ENCODE data around the gene GLIPR1L2. TPM values are rescaled to one million over a fixed set of nuclear protein-coding genes. Genes with fewer than 3 reads are reported as not detected.
"Not testable (repeated sequence)": the region's sequence is repeated elsewhere in the genome, so short reads cannot be mapped to it uniquely, and the experiment has no call there.

Gene GLIPR1L2
- total and polyA plus RNA-seq, 9 donors, result 0.54 to 1.9 (median 1.6) TPM

GRCh38 chr12:75444429-75445136, 53.7 kb downstream of the GLIPR1L2 start:
- no peak overlapping the region for H3K27ac ChIP-seq (ENCODE audit: low read length)
- WGBS (ENCODE audit: insufficient coverage), result 54% methylated on average over 2 of the region's 6 CpGs
- DNase-seq, result no peak

GRCh38 chr12:75445137-75445507, 54.2 kb downstream of the GLIPR1L2 start:
- 77% methylated on average over 4 of the region's 7 CpGs for WGBS (ENCODE audit: insufficient coverage)
- DNase-seq; H3K4me1 ChIP-seq (ENCODE audit: control insufficient read depth, insufficient read depth, low read length); H3K27me3 ChIP-seq (ENCODE audit: control insufficient read depth, insufficient read depth, low read length); H3K36me3 ChIP-seq (ENCODE audit: control insufficient read depth, insufficient read depth, low read length); H3K4me3 ChIP-seq (ENCODE audit: low read length); H3K27ac ChIP-seq (ENCODE audit: low read length); H3K9me3 ChIP-seq (replicated peaks; ENCODE audit: control insufficient read depth, low read depth, low read length): not testable (repeated sequence)

More at GRCh38 chr12:75444429-75445136, 53.7 kb downstream of the GLIPR1L2 start:
- H3K4me1 ChIP-seq (ENCODE audit: control insufficient read depth, insufficient read depth, low read length), result no peaks in the 10 kb centered on the region
- H3K27me3 ChIP-seq (ENCODE audit: control insufficient read depth, insufficient read depth, low read length), result no peaks in the 10 kb centered on the region
- H3K36me3 ChIP-seq (ENCODE audit: control insufficient read depth, insufficient read depth, low read length), result no peaks in the 10 kb centered on the region
- no peaks in the 10 kb centered on the region for H3K9me3 ChIP-seq (replicated peaks; ENCODE audit: control insufficient read depth, low read depth, low read length)
- no peak overlapping the region for H3K4me3 ChIP-seq (ENCODE audit: low read length)

GRCh38 chr12:75446857-75447256, 56.0 kb downstream of the GLIPR1L2 start:
- DNase-seq, result no peak
- H3K36me3 ChIP-seq (ENCODE audit: control insufficient read depth, insufficient read depth, low read length), result no peaks in the 10 kb centered on the region
- H3K27ac ChIP-seq (ENCODE audit: low read length), result no peak overlapping the region
- H3K4me1 ChIP-seq (ENCODE audit: control insufficient read depth, insufficient read depth, low read length), result no peaks in the 10 kb centered on the region
- H3K27me3 ChIP-seq (ENCODE audit: control insufficient read depth, insufficient read depth, low read length), result no peaks in the 10 kb centered on the region
- no peaks in the 10 kb centered on the region for H3K9me3 ChIP-seq (replicated peaks; ENCODE audit: control insufficient read depth, low read depth, low read length)
- no peak overlapping the region for H3K4me3 ChIP-seq (ENCODE audit: low read length)

GRCh38 chr12:75447691-75448393, 57.0 kb downstream of the GLIPR1L2 start:
- H3K4me1 ChIP-seq (ENCODE audit: control insufficient read depth, insufficient read depth, low read length), result no peaks in the 10 kb centered on the region
- WGBS (ENCODE audit: insufficient coverage), result no CpG with 5 or more reads among the region's 4 CpGs
- H3K4me3 ChIP-seq (ENCODE audit: low read length), result no peak overlapping the region

GRCh38 chr12:75452675-75453330, 61.9 kb downstream of the GLIPR1L2 start:
- no peak for DNase-seq
- no peaks in the 10 kb centered on the region for H3K4me1 ChIP-seq (ENCODE audit: control insufficient read depth, insufficient read depth, low read length)
- no peaks in the 10 kb centered on the region for H3K36me3 ChIP-seq (ENCODE audit: control insufficient read depth, insufficient read depth, low read length)
- no peaks in the 10 kb centered on the region for H3K9me3 ChIP-seq (replicated peaks; ENCODE audit: control insufficient read depth, low read depth, low read length)
- no peak overlapping the region for H3K27ac ChIP-seq (ENCODE audit: low read length)
- no peaks in the 10 kb centered on the region for H3K27me3 ChIP-seq (ENCODE audit: control insufficient read depth, insufficient read depth, low read length)
- WGBS (ENCODE audit: insufficient coverage), result no CpG with 5 or more reads among the region's 3 CpGs
- H3K4me3 ChIP-seq (ENCODE audit: low read length), result no peak overlapping the region

More at GRCh38 chr12:75447691-75448393, 57.0 kb downstream of the GLIPR1L2 start:
- H3K27ac ChIP-seq (ENCODE audit: low read length), result no peak overlapping the region
- no peaks in the 10 kb centered on the region for H3K36me3 ChIP-seq (ENCODE audit: control insufficient read depth, insufficient read depth, low read length)
- no peaks in the 10 kb centered on the region for H3K9me3 ChIP-seq (replicated peaks; ENCODE audit: control insufficient read depth, low read depth, low read length)
- DNase-seq, result no peak
- no peaks in the 10 kb centered on the region for H3K27me3 ChIP-seq (ENCODE audit: control insufficient read depth, insufficient read depth, low read length)

GRCh38 chr12:75455839-75456238, 65.0 kb downstream of the GLIPR1L2 start:
- Histone ChIP-seq H3K27me3 (ENCODE audit: control insufficient read depth, insufficient read depth, low read length) (no peaks in the 10 kb centered on the region), H3K27ac (ENCODE audit: low read length) (no peak overlapping the region), H3K4me1 (ENCODE audit: control insufficient read depth, insufficient read depth, low read length) (no peaks in the 10 kb centered on the region), H3K36me3 (ENCODE audit: control insufficient read depth, insufficient read depth, low read length) (no peaks in the 10 kb centered on the region), H3K4me3 (ENCODE audit: low read length) (no peak overlapping the region), H3K9me3 (replicated peaks; ENCODE audit: control insufficient read depth, low read depth, low read length) (no peaks in the 10 kb centered on the region)
- no CpG with 5 or more reads among the region's 5 CpGs for WGBS (ENCODE audit: insufficient coverage)
- no peak for DNase-seq

- no CpG with 5 or more reads among the region's 1 CpG for WGBS (ENCODE audit: insufficient coverage)
- H3K4me1 ChIP-seq (ENCODE audit: control insufficient read depth, insufficient read depth, low read length), result no peaks in the 10 kb centered on the region
- no peaks in the 10 kb centered on the region for H3K27me3 ChIP-seq (ENCODE audit: control insufficient read depth, insufficient read depth, low read length)
- no peak for DNase-seq
- H3K27ac ChIP-seq (ENCODE audit: low read length), result no peak overlapping the region
- no peaks in the 10 kb centered on the region for H3K9me3 ChIP-seq (replicated peaks; ENCODE audit: control insufficient read depth, low read depth, low read length)
- H3K4me3 ChIP-seq (ENCODE audit: low read length), result no peak overlapping the region
- H3K36me3 ChIP-seq (ENCODE audit: control insufficient read depth, insufficient read depth, low read length), result no peaks in the 10 kb centered on the region
These were observed 66.3 kb downstream of the GLIPR1L2 start for GRCh38 chr12:75457191-75457590.

- not testable (repeated sequence) for H3K4me1 ChIP-seq (ENCODE audit: control insufficient read depth, insufficient read depth, low read length); H3K36me3 ChIP-seq (ENCODE audit: control insufficient read depth, insufficient read depth, low read length); H3K27me3 ChIP-seq (ENCODE audit: control insufficient read depth, insufficient read depth, low read length); H3K27ac ChIP-seq (ENCODE audit: low read length); DNase-seq; H3K9me3 ChIP-seq (replicated peaks; ENCODE audit: control insufficient read depth, low read depth, low read length); H3K4me3 ChIP-seq (ENCODE audit: low read length)
- 84% methylated on average over 7 of the region's 9 CpGs for WGBS (ENCODE audit: insufficient coverage)
These were observed 67.0 kb downstream of the GLIPR1L2 start for GRCh38 chr12:75457866-75458265.

- DNase-seq, result no peak
- WGBS (ENCODE audit: insufficient coverage), result 100% methylated on average over 2 of the region's 3 CpGs
- H3K4me1 ChIP-seq (ENCODE audit: control insufficient read depth, insufficient read depth, low read length), result no peaks in the 10 kb centered on the region
- no peaks in the 10 kb centered on the region for H3K36me3 ChIP-seq (ENCODE audit: control insufficient read depth, insufficient read depth, low read length)
- H3K4me3 ChIP-seq (ENCODE audit: low read length), result no peak overlapping the region
- no peak overlapping the region for H3K27ac ChIP-seq (ENCODE audit: low read length)
- no peaks in the 10 kb centered on the region for H3K9me3 ChIP-seq (replicated peaks; ENCODE audit: control insufficient read depth, low read depth, low read length)
- H3K27me3 ChIP-seq (ENCODE audit: control insufficient read depth, insufficient read depth, low read length), result no peaks in the 10 kb centered on the region
These were observed 68.9 kb downstream of the GLIPR1L2 start for GRCh38 chr12:75459755-75460154.

GRCh38 chr12:75460204-75460603, 69.3 kb downstream of the GLIPR1L2 start:
- Histone ChIP-seq H3K27ac (ENCODE audit: low read length) (no peak overlapping the region), H3K9me3 (replicated peaks; ENCODE audit: control insufficient read depth, low read depth, low read length) (no peaks in the 10 kb centered on the region), H3K27me3 (ENCODE audit: control insufficient read depth, insufficient read depth, low read length) (no peaks in the 10 kb centered on the region), H3K4me3 (ENCODE audit: low read length) (no peak overlapping the region), H3K4me1 (ENCODE audit: control insufficient read depth, insufficient read depth, low read length) (no peaks in the 10 kb centered on the region), H3K36me3 (ENCODE audit: control insufficient read depth, insufficient read depth, low read length) (no peaks in the 10 kb centered on the region)
- DNase-seq, result no peak
